22Rv1 (cell line): Measurements from ENCODE around the gene ENTPD8.

Experiments used
- CTCF ChIP-seq: fragments of 450-650 bp; IDR thresholded peaks from 2 replicates; pipeline ENCODE4 v1.5.1; 2017; ENCODE audit warnings: mild to moderate bottlenecking
- ZFX ChIP-seq: fragments of 450-650 bp; IDR thresholded peaks from 2 replicates; pipeline ENCODE4 v1.6.1; 2017; ENCODE audit warnings: antibody characterized with exemption, borderline replicate concordance

GRCh38 chr9:137394866-137395665, 46.1 kb downstream of the ENTPD8 start:
- TF ChIP-seq CTCF (no peak), ZFX (no peak)
